ENCODE measurements around the gene OR13C4. TPM values are rescaled to one million over a fixed set of nuclear protein-coding genes. Genes with fewer than 3 reads are reported as not detected.

OR13C4 gene
- total and polyA plus RNA-seq, 12 donors = 1.6 TPM; not detected in 11

GRCh38 chr9:104485014-104485413 lies 42.0 kb downstream of the OR13C4 start:
- TF ChIP-seq POLR2A (IDR thresholded peaks at IDR 0.05) (no peak), CTCF (IDR thresholded peaks at IDR 0.05) (no peak)
- Histone ChIP-seq H3K4me1 (replicated peaks in 1 of 2) (no peaks in the 10 kb centered on the region), H3K4me3 (no peak overlapping the region), H3K36me3 (replicated peaks in 1 of 2) (no peaks in the 10 kb centered on the region), H3K9me3 (replicated peaks in 1 of 3) (no peaks in the 10 kb centered on the region), H3K27ac (no peak overlapping the region), H3K27me3 (no peaks in the 10 kb centered on the region)
- 71 to 89% (median 87%) methylated on average over 2 of the region's 2 CpGs for WGBS, 4 donors
- DNase-seq = no peak
- intact Hi-C loops (cut with DNase I) = no loop called here

- 65 to 78% (median 71%) methylated on average over 5 of the region's 5 CpGs for WGBS, 4 donors
- H3K4me1 ChIP-seq (replicated peaks in 1 of 2) = no peaks in the 10 kb centered on the region
- no peaks in the 10 kb centered on the region for H3K27me3 ChIP-seq
- H3K27ac ChIP-seq = no peak overlapping the region
- DNase-seq = no peak
- H3K9me3 ChIP-seq (replicated peaks in 1 of 3) = no peaks in the 10 kb centered on the region
- intact Hi-C loops (cut with DNase I) = no loop called here
- H3K4me3 ChIP-seq = no peak overlapping the region
- H3K36me3 ChIP-seq (replicated peaks in 1 of 2) = no peaks in the 10 kb centered on the region
- TF ChIP-seq POLR2A (IDR thresholded peaks at IDR 0.05) (no peak), CTCF (IDR thresholded peaks at IDR 0.05) (no peak)
Observed at GRCh38 chr9:104482921-104483570, 44.0 kb downstream of the OR13C4 start.

Other genes with a start within 250 kb of the OR13C4 start
- not detected for gene OR13F1, start 22.9 kb downstream of the OR13C4 start, total RNA-seq
- gene OR13F1, start 22.9 kb downstream of the OR13C4 start, polyA plus RNA-seq = not detected
- gene OR13C3, start 9.6 kb upstream of the OR13C4 start, total RNA-seq = 1 to 10 TPM in 1 of 9 donors, not detected in 8; 1.8 TPM
- gene OR13C3, start 9.6 kb upstream of the OR13C4 start, polyA plus RNA-seq = not detected
- gene OR13C8, start 42.0 kb upstream of the OR13C4 start, total RNA-seq = not detected
- gene OR13C8, start 42.0 kb upstream of the OR13C4 start, polyA plus RNA-seq = not detected
- gene OR13C5, start 72.2 kb upstream of the OR13C4 start, total RNA-seq = 1 to 10 TPM in 1 of 9 donors, not detected in 8; 1.2 TPM
- not detected for gene OR13C5, start 72.2 kb upstream of the OR13C4 start, polyA plus RNA-seq
- gene OR13C2, start 78.4 kb upstream of the OR13C4 start, total RNA-seq = under 1 TPM in 1 of 9 donors, not detected in 8; 0.83 TPM
- not detected for gene OR13C2, start 78.4 kb upstream of the OR13C4 start, polyA plus RNA-seq
- gene OR13C9, start 91.0 kb upstream of the OR13C4 start, total RNA-seq = 1 to 10 TPM in 1 of 9 donors, under 1 TPM in 1, not detected in 7; 0.27 to 1.2 TPM
- not detected for gene OR13C9, start 91.0 kb upstream of the OR13C4 start, polyA plus RNA-seq
- not detected for gene OR13D1, start 167.3 kb upstream of the OR13C4 start, total RNA-seq
- gene OR13D1, start 167.3 kb upstream of the OR13C4 start, polyA plus RNA-seq = not detected
- gene NIPSNAP3A, start 220.5 kb upstream of the OR13C4 start, total RNA-seq = 100 to 1,000 TPM in 1 of 9 donors, 10 to 100 TPM in 8; 32.3 to 164 (median 45.7) TPM
- 10 to 100 TPM; 18.3 to 49.2 (median 34.1) TPM for gene NIPSNAP3A, start 220.5 kb upstream of the OR13C4 start, polyA plus RNA-seq
- 10 to 100 TPM in 6 of 9 donors, 1 to 10 TPM in 3; 8.1 to 28.2 (median 13.4) TPM for gene NIPSNAP3B, start 236.9 kb upstream of the OR13C4 start, total RNA-seq
- 10 to 100 TPM in 2 of 3 donors, 1 to 10 TPM in 1; 8.5 to 36.5 (median 14.0) TPM for gene NIPSNAP3B, start 236.9 kb upstream of the OR13C4 start, polyA plus RNA-seq